Naive B cell (primary cell): Measurements from ENCODE around the gene PLEKHM3. TPM values are rescaled to one million over a fixed set of nuclear protein-coding genes. Genes with fewer than 3 reads are reported as not detected.

Experiments used
- ATAC-seq, 2 donors: fragments of 150-1000 bp; cut with Tn5 transposase; 2 replicates each; pipeline ENCODE4 v1.10.0; 2021; ENCODE audit warnings: low read depth in 2 of 2, mild to moderate bottlenecking in 2 of 2, moderate library complexity in 2 of 2
- DNase-seq: peaks from one replicate; pipeline ENCODE4 v3.0.0; 2022
- H3K27ac Mint-ChIP-seq, 6 donors: one replicate each; pipeline ENCODE4 v1.8.0; 2020 to 2022; ENCODE audit warnings: mild to moderate bottlenecking in 6 of 6, mixed read lengths in 6 of 6, moderate library complexity in 5 of 6, inconsistent platforms in 2 of 6
- H3K27me3 Mint-ChIP-seq, 3 donors: one replicate each; pipeline ENCODE4 v1.8.0; 2021 to 2022; ENCODE audit warnings: mixed read lengths in 3 of 3, mild to moderate bottlenecking in 1 of 3
- H3K36me3 Mint-ChIP-seq, 2 donors: one replicate each; pipeline ENCODE4 v1.8.0; 2020 to 2022; ENCODE audit warnings: mixed read lengths in 2 of 2, inconsistent platforms in 1 of 2, mild to moderate bottlenecking in 1 of 2
- H3K4me1 Mint-ChIP-seq, 3 donors: one replicate each; pipeline ENCODE4 v1.8.0; 2020 to 2022; ENCODE audit warnings: mixed read lengths in 3 of 3, inconsistent platforms in 1 of 3, mild to moderate bottlenecking in 1 of 3, moderate library complexity in 1 of 3
- H3K4me3 Mint-ChIP-seq, 8 donors: one replicate each; pipeline ENCODE4 v1.8.0; 2020 to 2022; ENCODE audit warnings: mild to moderate bottlenecking in 8 of 8, mixed read lengths in 8 of 8, moderate library complexity in 8 of 8, inconsistent platforms in 2 of 8
- H3K9me3 Mint-ChIP-seq, 7 donors: one replicate each; pipeline ENCODE4 v1.8.0; 2020 to 2022; ENCODE audit warnings: mixed read lengths in 7 of 7, mild to moderate bottlenecking in 5 of 7, inconsistent platforms in 2 of 7, moderate library complexity in 1 of 7
- polyA plus RNA-seq, 6 donors: library from polyadenylated mRNA; unstranded; fragments of 300-500 nt; fragmentation: Illumina TruSeq; gene quantifications; one replicate each; pipeline ENCODE4 v1.2.3, GENCODE V29; 2021; ENCODE audit warnings: low read depth in 6 of 6

PLEKHM3 gene
- polyA plus RNA-seq, 6 donors from 2014 or later = 1.3 to 7.7 (median 3.7) TPM

GRCh38 chr2:208047840-208048239 lies 22.5 kb upstream of the PLEKHM3 start:
- DNase-seq = no peak
- H3K27me3 Mint-ChIP-seq = peaks cover 3 to 24% (median 18%) of the 10 kb centered on the region in 3 donors
- H3K9me3 Mint-ChIP-seq = no peaks in the 10 kb centered on the region
- ATAC-seq = no peak
- no peaks in the 10 kb centered on the region for H3K4me1 Mint-ChIP-seq
- H3K4me3 Mint-ChIP-seq = no peak overlapping the region
- no peak overlapping the region for H3K27ac Mint-ChIP-seq
- no peaks in the 10 kb centered on the region for H3K36me3 Mint-ChIP-seq

GRCh38 chr2:208046686-208047085 lies 21.4 kb upstream of the PLEKHM3 start:
- Mint-ChIP-seq H3K9me3 (no peaks in the 10 kb centered on the region), H3K4me1 (no peaks in the 10 kb centered on the region), H3K36me3 (no peaks in the 10 kb centered on the region), H3K4me3 (no peak overlapping the region), H3K27me3 (peaks cover 0 to 19% (median 18%) of the 10 kb centered on the region in 3 donors), H3K27ac (no peak overlapping the region)
- ATAC-seq (no peak), DNase-seq (no peak)

GRCh38 chr2:208042450-208042849 lies 17.1 kb upstream of the PLEKHM3 start:
- peaks cover 0 to 17% (median 8%) of the 10 kb centered on the region in 3 donors for H3K27me3 Mint-ChIP-seq
- DNase-seq (no peak), ATAC-seq (no peak)
- no peaks in the 10 kb centered on the region for H3K9me3 Mint-ChIP-seq
- H3K4me1 Mint-ChIP-seq = no peaks in the 10 kb centered on the region
- no peak overlapping the region for H3K4me3 Mint-ChIP-seq
- no peak overlapping the region for H3K27ac Mint-ChIP-seq
- H3K36me3 Mint-ChIP-seq = no peaks in the 10 kb centered on the region

GRCh38 chr2:208042041-208042440 lies 16.7 kb upstream of the PLEKHM3 start:
- Mint-ChIP-seq H3K4me3 (no peak overlapping the region), H3K9me3 (no peaks in the 10 kb centered on the region), H3K36me3 (no peaks in the 10 kb centered on the region), H3K27me3 (peaks cover 0 to 17% (median 8%) of the 10 kb centered on the region in 3 donors), H3K27ac (no peak overlapping the region), H3K4me1 (no peaks in the 10 kb centered on the region)
- DNase-seq (no peak), ATAC-seq (no peak)

- Mint-ChIP-seq H3K4me1 (no peaks in the 10 kb centered on the region), H3K27ac (peak overlapping the region in 1 of 6 donors; percentile 54), H3K36me3 (no peaks in the 10 kb centered on the region)
Measured at GRCh38 chr2:208040199-208041171, 15.2 kb upstream of the PLEKHM3 start.

GRCh38 chr2:208039376-208040110 lies 14.2 kb upstream of the PLEKHM3 start:
- Mint-ChIP-seq H3K4me3 (no peak overlapping the region), H3K27me3 (peaks cover 0 to 17% (median 0%) of the 10 kb centered on the region in 3 donors), H3K9me3 (no peaks in the 10 kb centered on the region), H3K4me1 (no peaks in the 10 kb centered on the region), H3K36me3 (no peaks in the 10 kb centered on the region), H3K27ac (no peak overlapping the region)
- ATAC-seq (no peak), DNase-seq (no peak)

More at GRCh38 chr2:208040199-208041171, 15.2 kb upstream of the PLEKHM3 start:
- H3K4me3 Mint-ChIP-seq = no peak overlapping the region
- peak; percentile 65 to 75 for ATAC-seq
- peaks cover 0 to 17% (median 0%) of the 10 kb centered on the region in 3 donors for H3K27me3 Mint-ChIP-seq
- H3K9me3 Mint-ChIP-seq = no peaks in the 10 kb centered on the region
- peak; percentile 51 for DNase-seq

GRCh38 chr2:208037564-208038487 lies 12.5 kb upstream of the PLEKHM3 start:
- peaks cover 0 to 1% (median 0%) of the 10 kb centered on the region in 3 donors for H3K4me1 Mint-ChIP-seq

GRCh38 chr2:208036357-208036756 lies 11.0 kb upstream of the PLEKHM3 start:
- H3K4me3 Mint-ChIP-seq = no peak overlapping the region
- peaks cover 0 to 12% (median 0%) of the 10 kb centered on the region in 3 donors for H3K27me3 Mint-ChIP-seq
- H3K27ac Mint-ChIP-seq = no peak overlapping the region
- DNase-seq (no peak), ATAC-seq (no peak)
- H3K9me3 Mint-ChIP-seq = no peaks in the 10 kb centered on the region
- H3K36me3 Mint-ChIP-seq = no peaks in the 10 kb centered on the region
- H3K4me1 Mint-ChIP-seq = peaks cover 0 to 5% (median 1%) of the 10 kb centered on the region in 3 donors

More at GRCh38 chr2:208037564-208038487, 12.5 kb upstream of the PLEKHM3 start:
- H3K9me3 Mint-ChIP-seq = no peaks in the 10 kb centered on the region
- no peak overlapping the region for H3K4me3 Mint-ChIP-seq
- ATAC-seq = no peak
- H3K27me3 Mint-ChIP-seq = peaks cover 0 to 12% (median 0%) of the 10 kb centered on the region in 3 donors
- H3K36me3 Mint-ChIP-seq = no peaks in the 10 kb centered on the region
- no peak overlapping the region for H3K27ac Mint-ChIP-seq
- DNase-seq = no peak

- H3K27me3 Mint-ChIP-seq = peaks cover 0 to 4% (median 0%) of the 10 kb centered on the region in 3 donors
- no peaks in the 10 kb centered on the region for H3K36me3 Mint-ChIP-seq
- peaks cover 0 to 5% (median 1%) of the 10 kb centered on the region in 3 donors for H3K4me1 Mint-ChIP-seq
- DNase-seq = no peak
- no peaks in the 10 kb centered on the region for H3K9me3 Mint-ChIP-seq
- peak overlapping the region in 3 of 6 donors; percentile 11 to 42 (median 29) for H3K27ac Mint-ChIP-seq
- H3K4me3 Mint-ChIP-seq = no peak overlapping the region
- no peak for ATAC-seq
Measured at GRCh38 chr2:208034503-208035140, 9.3 kb upstream of the PLEKHM3 start.

- Mint-ChIP-seq H3K9me3 (no peaks in the 10 kb centered on the region), H3K36me3 (no peaks in the 10 kb centered on the region), H3K4me3 (no peak overlapping the region), H3K4me1 (peaks cover 0 to 5% (median 1%) of the 10 kb centered on the region in 3 donors), H3K27me3 (no peaks in the 10 kb centered on the region), H3K27ac (peak overlapping the region in 2 of 6 donors; percentile 11 to 29)
- ATAC-seq (peak; percentile 45 to 52), DNase-seq (peak; percentile 34)
Measured at GRCh38 chr2:208033701-208034502, 8.6 kb upstream of the PLEKHM3 start.

- Mint-ChIP-seq H3K27ac (peak overlapping the region in 1 of 6 donors; percentile 76), H3K4me3 (peak overlapping the region in 1 of 8 donors; percentile 0), H3K27me3 (no peaks in the 10 kb centered on the region), H3K9me3 (no peaks in the 10 kb centered on the region), H3K4me1 (peaks cover 0 to 5% (median 1%) of the 10 kb centered on the region in 3 donors), H3K36me3 (no peaks in the 10 kb centered on the region)
- ATAC-seq (no peak), DNase-seq (no peak)
Measured at GRCh38 chr2:208031608-208032019, 6.3 kb upstream of the PLEKHM3 start.

- peak; percentile 8 to 26 for ATAC-seq
- Mint-ChIP-seq H3K27me3 (no peaks in the 10 kb centered on the region), H3K36me3 (no peaks in the 10 kb centered on the region), H3K9me3 (no peaks in the 10 kb centered on the region), H3K4me1 (peaks cover 10 to 30% (median 19%) of the 10 kb centered on the region in 3 donors), H3K27ac (peak overlapping the region; percentile 22 to 95 (median 90)), H3K4me3 (peak overlapping the region; percentile 91 to 98 (median 94))
- DNase-seq = peak; percentile 7
Measured at GRCh38 chr2:208025814-208026184, 472 bp upstream of the PLEKHM3 start.
